NCI-H748 (cell line): ENCODE measurements around the gene SLCO3A1.

ENCODE experiments used
- DNase-seq: peaks from one replicate; lab custom pipeline; 2025; ENCODE audit not compliant: unreplicated experiment; lab: John Stamatoyannopoulos, UW

SLCO3A1 gene

GRCh38 chr15:92092289-92093105, 239.0 kb downstream of the SLCO3A1 start:
- DNase-seq: no peak

GRCh38 chr15:92095693-92096092, 242.2 kb downstream of the SLCO3A1 start:
- DNase-seq: no peak

GRCh38 chr15:92097474-92098178, 244.1 kb downstream of the SLCO3A1 start:
- DNase-seq: no peak

- DNase-seq: no peak
These were observed 245.4 kb downstream of the SLCO3A1 start for GRCh38 chr15:92098869-92099268.

GRCh38 chr15:92100301-92100700, 246.8 kb downstream of the SLCO3A1 start:
- no peak for DNase-seq

- DNase-seq: no peak
These were observed 247.2 kb downstream of the SLCO3A1 start for GRCh38 chr15:92100751-92101150.

GRCh38 chr15:92101708-92102394, 248.3 kb downstream of the SLCO3A1 start:
- no peak for DNase-seq

- no peak for DNase-seq
These were observed 248.9 kb downstream of the SLCO3A1 start for GRCh38 chr15:92102395-92102755.

GRCh38 chr15:92104072-92104471, 250.6 kb downstream of the SLCO3A1 start:
- DNase-seq: no peak

- no peak for DNase-seq
These were observed 252.1 kb downstream of the SLCO3A1 start for GRCh38 chr15:92105611-92106010.

- no peak for DNase-seq
These were observed 254.0 kb downstream of the SLCO3A1 start for GRCh38 chr15:92107510-92107909.

GRCh38 chr15:92109191-92109873, 255.8 kb downstream of the SLCO3A1 start:
- DNase-seq: no peak

- no peak for DNase-seq
These were observed 257.8 kb downstream of the SLCO3A1 start for GRCh38 chr15:92111291-92111690.

GRCh38 chr15:92111751-92112150, 258.2 kb downstream of the SLCO3A1 start:
- DNase-seq: no peak

- DNase-seq: no peak
These were observed 258.7 kb downstream of the SLCO3A1 start for GRCh38 chr15:92112180-92112579.

- no peak for DNase-seq
These were observed 259.2 kb downstream of the SLCO3A1 start for GRCh38 chr15:92112711-92113110.

- DNase-seq: no peak
These were observed 260.3 kb downstream of the SLCO3A1 start for GRCh38 chr15:92113832-92114231.

GRCh38 chr15:92115834-92116233, 262.3 kb downstream of the SLCO3A1 start:
- no peak for DNase-seq

- DNase-seq: no peak
These were observed 262.8 kb downstream of the SLCO3A1 start for GRCh38 chr15:92116330-92116729.

GRCh38 chr15:92117261-92117731, 263.8 kb downstream of the SLCO3A1 start:
- no peak for DNase-seq
